SK-N-MC (cell line): ENCODE measurements around the gene ELOVL1.

Source experiments
- DNase-seq: peaks from one replicate; pipeline ENCODE4 v3.0.0-alpha.2; 2011; ENCODE audit warnings: low read depth, low spot score
- H3K27ac ChIP-seq: fragments of 200-600 bp; sonication (generic); 2 replicates; pipeline ENCODE4 v1.5.1; 2016; ENCODE audit warnings: mixed run types
- H3K36me3 ChIP-seq: fragments of 200-600 bp; sonication (generic); 2 replicates; pipeline ENCODE4 v1.6.1; 2017; ENCODE audit warnings: antibody characterized with exemption, low read length, mixed read lengths; ENCODE audit not compliant: insufficient read depth
- H3K4me3 ChIP-seq: fragments of 200-600 bp; sonication (generic); 2 replicates; pipeline ENCODE4 v1.5.1; 2016
- H3K9ac ChIP-seq: fragments of 200-600 bp; sonication (generic); 2 replicates; pipeline ENCODE4 v1.8.0; 2017; ENCODE audit warnings: mixed run types, mixed read lengths; ENCODE audit not compliant: insufficient read length
- H3K9me3 ChIP-seq: fragments of 200-600 bp; sonication (generic); 2 replicates; pipeline ENCODE4 v1.6.1; 2017; ENCODE audit warnings: low read depth, mild to moderate bottlenecking, antibody characterized with exemption, low read length, moderate library complexity, mixed read lengths
- EZH2 ChIP-seq: fragments of 200-600 bp; sonication (generic); IDR thresholded peaks from one replicate; pipeline ENCODE4 v1.6.1; 2017; ENCODE audit warnings: antibody characterized with exemption
- FOXP2 ChIP-seq: optimal IDR thresholded peaks from 2 replicates; pipeline ENCODE3; 2011; ENCODE audit warnings: mild to moderate bottlenecking, moderate library complexity; ENCODE audit not compliant: insufficient read depth; ENCODE audit errors: extremely low read length, control extremely low read depth
- POLR2AphosphoS5 ChIP-seq: IDR thresholded peaks from 2 replicates; pipeline ENCODE4 v1.6.1; 2012; ENCODE audit warnings: mild to moderate bottlenecking, low read depth, low read length, borderline replicate concordance

ELOVL1 gene

GRCh38 chr1:43348809-43349593 lies 18.8 kb downstream of the ELOVL1 start:
- no peak overlapping the region for H3K27ac ChIP-seq
- no peak for DNase-seq
- TF ChIP-seq EZH2: no peak
- TF ChIP-seq FOXP2: no peak
- peak; percentile 65; the same call in 1 of the 2 replicates for TF ChIP-seq POLR2AphosphoS5

GRCh38 chr1:43348343-43348808 lies 19.4 kb downstream of the ELOVL1 start:
- H3K9ac ChIP-seq: no peak overlapping the region
- H3K4me3 ChIP-seq: no peak overlapping the region

More at GRCh38 chr1:43348809-43349593, 18.8 kb downstream of the ELOVL1 start:
- Histone ChIP-seq H3K9me3 (no peaks in the 10 kb centered on the region), H3K4me3 (no peak overlapping the region), H3K9ac (no peak overlapping the region), H3K36me3 (no peaks in the 10 kb centered on the region)

GRCh38 chr1:43346636-43347035 lies 21.2 kb downstream of the ELOVL1 start:
- DNase-seq: no peak
- Histone ChIP-seq H3K27ac (no peak overlapping the region), H3K36me3 (no peaks in the 10 kb centered on the region), H3K4me3 (no peak overlapping the region), H3K9me3 (no peaks in the 10 kb centered on the region), H3K9ac (no peak overlapping the region)
- TF ChIP-seq FOXP2 (no peak), POLR2AphosphoS5 (no peak), EZH2 (no peak)

More at GRCh38 chr1:43348343-43348808, 19.4 kb downstream of the ELOVL1 start:
- Histone ChIP-seq H3K27ac (no peak overlapping the region), H3K36me3 (no peaks in the 10 kb centered on the region), H3K9me3 (no peaks in the 10 kb centered on the region)
- TF ChIP-seq EZH2 (no peak), POLR2AphosphoS5 (no peak), FOXP2 (no peak)
- DNase-seq: no peak

GRCh38 chr1:43345120-43345519 lies 22.7 kb downstream of the ELOVL1 start:
- H3K4me3 ChIP-seq: no peak overlapping the region
- H3K9me3 ChIP-seq: no peaks in the 10 kb centered on the region
- TF ChIP-seq FOXP2: no peak
- no peak for TF ChIP-seq EZH2
- no peak for TF ChIP-seq POLR2AphosphoS5
- DNase-seq: no peak
- H3K36me3 ChIP-seq: no peaks in the 10 kb centered on the region
- no peak overlapping the region for H3K27ac ChIP-seq
- H3K9ac ChIP-seq: no peak overlapping the region

- no peaks in the 10 kb centered on the region for H3K36me3 ChIP-seq
- TF ChIP-seq EZH2 (no peak), POLR2AphosphoS5 (no peak), FOXP2 (no peak)
- H3K9me3 ChIP-seq: no peaks in the 10 kb centered on the region
- no peak overlapping the region for H3K27ac ChIP-seq
- no peak overlapping the region for H3K9ac ChIP-seq
- no peak overlapping the region for H3K4me3 ChIP-seq
- no peak for DNase-seq
These were observed 23.5 kb downstream of the ELOVL1 start for GRCh38 chr1:43344267-43344850.

GRCh38 chr1:43340559-43340958 lies 27.3 kb downstream of the ELOVL1 start:
- Histone ChIP-seq H3K27ac (no peak overlapping the region), H3K36me3 (no peaks in the 10 kb centered on the region), H3K9me3 (no peaks in the 10 kb centered on the region), H3K4me3 (no peak overlapping the region), H3K9ac (no peak overlapping the region)
- no peak for DNase-seq
- TF ChIP-seq FOXP2 (no peak), EZH2 (no peak), POLR2AphosphoS5 (no peak)

GRCh38 chr1:43339584-43340232 lies 28.1 kb downstream of the ELOVL1 start:
- Histone ChIP-seq H3K4me3 (no peak overlapping the region), H3K27ac (no peak overlapping the region), H3K9me3 (no peaks in the 10 kb centered on the region), H3K9ac (no peak overlapping the region), H3K36me3 (no peaks in the 10 kb centered on the region)
- TF ChIP-seq POLR2AphosphoS5 (no peak), EZH2 (no peak), FOXP2 (no peak)
- no peak for DNase-seq

- no peak overlapping the region for H3K9ac ChIP-seq
- no peaks in the 10 kb centered on the region for H3K36me3 ChIP-seq
- H3K27ac ChIP-seq: no peak overlapping the region
- TF ChIP-seq FOXP2 (no peak), POLR2AphosphoS5 (no peak), EZH2 (no peak)
- H3K9me3 ChIP-seq: no peaks in the 10 kb centered on the region
- no peak overlapping the region for H3K4me3 ChIP-seq
- no peak for DNase-seq
These were observed 29.8 kb downstream of the ELOVL1 start for GRCh38 chr1:43338001-43338400.
